ENCODE measurements around the gene DCN.

DCN gene

DNA sequence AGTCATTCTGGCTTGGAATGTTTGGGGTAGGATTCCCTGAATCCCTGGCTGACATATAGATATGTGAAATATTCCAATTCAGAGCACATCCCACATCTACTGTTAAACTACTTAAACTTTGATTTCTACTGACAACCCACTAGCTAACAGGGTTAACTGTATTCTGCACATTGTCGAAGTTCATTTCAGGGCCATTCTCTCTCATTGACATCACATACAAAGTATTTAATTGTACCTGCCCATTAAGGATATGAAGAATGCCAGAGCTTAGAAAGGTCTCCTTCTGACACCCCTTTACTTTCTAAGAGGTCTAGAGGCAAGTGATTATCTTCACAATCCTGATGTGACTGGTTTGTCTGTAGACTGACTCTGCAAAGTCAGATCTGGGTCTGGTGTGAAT, 2.8 kb upstream of the DCN start:
- no peak for DNase-seq

GRCh38 chr12:91183551-91183950, 934 bp upstream of the DCN start:
- DNase-seq: no peak

DNA sequence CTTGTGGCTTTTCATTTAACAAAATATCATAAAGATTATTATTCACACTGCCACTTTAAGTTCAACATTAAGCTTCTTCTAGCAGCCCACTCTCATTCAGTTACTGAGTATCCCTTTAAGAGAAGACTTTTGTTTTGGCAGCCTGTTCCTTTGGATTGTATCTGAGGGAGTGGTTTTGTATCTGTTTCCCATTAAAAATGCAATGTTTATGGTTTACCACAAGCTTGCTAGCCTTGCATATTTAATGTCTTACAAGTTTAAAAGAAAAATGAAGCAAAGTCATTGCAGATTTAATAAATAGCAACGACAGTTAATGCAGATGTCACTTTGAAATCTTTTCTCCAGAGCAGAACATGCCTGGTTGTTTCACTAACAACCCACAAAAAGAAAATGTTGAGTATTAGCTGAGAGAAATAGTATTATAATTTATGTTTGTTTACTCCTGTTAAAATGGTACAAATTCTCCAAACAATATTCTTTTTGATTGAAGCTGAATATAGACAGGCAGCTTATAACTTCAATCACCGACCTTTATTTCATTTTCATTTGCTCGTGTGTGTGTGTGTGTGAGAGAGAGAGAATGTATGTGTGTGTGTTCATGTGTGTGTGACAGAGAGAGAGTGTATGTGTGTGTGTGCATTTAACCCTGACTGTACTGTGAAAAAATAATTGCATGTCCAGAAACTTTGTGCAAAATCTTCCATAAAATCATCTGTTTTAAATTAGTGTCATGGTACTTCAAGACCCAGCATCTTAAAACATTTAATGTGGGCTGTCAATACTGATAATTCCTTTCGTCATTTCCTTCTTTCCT, 1.8 kb downstream of the DCN start:
- no peak for DNase-seq

GRCh38 chr12:91179966-91180561, 2.6 kb downstream of the DCN start:
- no peak for DNase-seq

- no peak for DNase-seq
Observed at GRCh38 chr12:91179315-91179714, 3.3 kb downstream of the DCN start.

DNA sequence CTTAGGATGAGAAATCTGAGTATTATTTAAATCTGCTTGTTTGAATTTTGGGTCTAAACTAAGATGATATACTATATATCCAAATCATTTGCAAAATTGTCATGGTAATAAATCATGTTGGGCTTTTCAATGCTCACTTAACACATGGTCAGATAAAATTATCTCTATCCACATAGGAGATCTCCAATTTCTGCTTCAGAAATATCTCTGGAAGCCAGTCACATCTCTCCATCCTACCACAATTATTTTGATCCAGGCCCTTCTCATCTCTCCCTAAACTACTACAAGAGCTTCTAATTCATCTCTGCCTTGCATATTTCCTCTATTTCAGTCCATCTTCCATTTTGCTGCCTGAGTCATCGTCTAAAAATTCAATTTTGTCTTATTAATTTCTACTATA, 3.8 kb downstream of the DCN start:
- DNase-seq: no peak

GRCh38 chr12:91178139-91178561, 4.5 kb downstream of the DCN start:
- DNase-seq: peak in 1 of 2 experiments; percentile 0

- no peak for DNase-seq
Observed at GRCh38 chr12:91177381-91177780, 5.2 kb downstream of the DCN start.

- DNase-seq: no peak
Observed at GRCh38 chr12:91176915-91177314, 5.7 kb downstream of the DCN start.

- no peak for DNase-seq
Observed at GRCh38 chr12:91176358-91176757, 6.3 kb downstream of the DCN start.

DNA sequence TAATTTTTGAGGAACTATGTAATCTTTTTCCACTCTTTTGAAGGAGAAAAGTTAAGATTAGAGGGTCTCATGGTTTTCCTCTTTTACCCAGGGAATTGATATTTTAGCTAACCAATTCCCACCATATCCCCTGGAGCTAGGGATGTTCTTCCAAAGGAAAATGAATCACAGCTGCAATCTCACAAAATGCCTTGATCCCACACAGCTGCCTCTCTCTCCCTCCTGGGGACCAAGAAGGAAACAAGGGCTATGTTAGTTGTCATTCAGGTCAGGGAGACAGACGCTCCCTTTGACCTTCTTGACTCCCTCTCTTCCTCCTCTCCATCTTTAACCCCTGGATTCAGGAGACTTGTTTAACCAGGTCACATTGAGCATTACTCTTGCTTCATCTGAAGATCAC, 9.5 kb downstream of the DCN start:
- no peak for DNase-seq

GRCh38 chr12:91172096-91172495, 10.5 kb downstream of the DCN start:
- no peak for DNase-seq

DNA sequence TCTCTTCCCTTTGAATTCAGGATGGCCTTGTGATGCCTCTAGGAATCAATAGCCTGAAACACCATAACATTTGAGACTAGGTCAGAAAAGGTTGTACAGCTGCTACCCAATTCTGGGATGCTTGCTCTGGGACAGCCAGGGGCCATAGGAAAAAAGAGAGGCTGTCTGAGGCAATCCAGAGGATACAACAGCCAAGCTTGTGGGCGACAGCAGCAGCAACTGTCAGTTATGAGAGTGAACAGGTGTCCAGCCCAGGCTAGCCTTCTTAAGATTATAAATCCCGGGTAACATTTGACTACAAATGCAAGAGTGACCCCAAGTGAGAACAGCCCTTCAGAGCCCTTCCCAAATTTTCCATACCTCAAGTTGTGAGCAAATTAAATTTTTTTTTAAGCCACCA, 11.1 kb downstream of the DCN start:
- DNase-seq: no peak

GRCh38 chr12:91163116-91163515, 19.5 kb downstream of the DCN start:
- DNase-seq: no peak

DNA sequence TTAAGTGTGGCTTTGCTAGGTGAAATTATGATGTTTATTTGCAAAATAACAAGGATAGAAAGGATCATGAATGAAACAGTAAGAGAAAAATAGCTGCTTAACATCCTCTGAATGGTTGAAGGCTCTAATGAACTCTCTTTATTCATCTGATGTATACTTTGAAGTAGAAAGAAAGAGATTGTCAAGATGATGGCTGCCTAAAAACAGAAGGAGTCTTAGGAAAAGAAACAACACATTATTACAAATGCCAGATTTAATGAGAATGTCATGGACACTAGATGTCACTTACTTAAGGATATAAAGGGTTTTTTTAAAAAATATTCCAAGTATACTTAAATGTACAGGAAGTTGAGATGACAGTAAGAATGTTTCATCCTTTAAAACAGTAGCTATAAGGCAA, 21.6 kb downstream of the DCN start:
- no peak for DNase-seq

- no peak for DNase-seq
Observed at GRCh38 chr12:91155990-91156389, 26.6 kb downstream of the DCN start.

DNA sequence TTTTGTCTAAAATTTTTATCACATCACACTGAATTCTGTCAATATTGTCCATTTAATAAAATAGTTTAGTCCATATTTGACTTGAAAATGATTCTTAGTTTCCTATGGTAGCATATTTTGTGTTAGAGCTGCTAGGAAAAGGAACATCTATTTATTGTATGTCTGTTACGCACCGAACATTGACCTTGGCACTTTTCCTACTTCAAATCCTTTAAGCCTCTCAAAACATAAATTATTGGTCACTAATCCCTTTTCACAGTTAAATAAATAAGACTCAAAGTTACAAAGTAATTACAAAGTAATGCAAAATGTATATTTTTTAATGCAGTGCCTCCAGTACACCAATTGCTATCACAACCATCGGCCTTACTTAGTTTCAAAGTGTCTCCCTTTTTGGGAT, 28.5 kb downstream of the DCN start:
- DNase-seq: no peak

DNA sequence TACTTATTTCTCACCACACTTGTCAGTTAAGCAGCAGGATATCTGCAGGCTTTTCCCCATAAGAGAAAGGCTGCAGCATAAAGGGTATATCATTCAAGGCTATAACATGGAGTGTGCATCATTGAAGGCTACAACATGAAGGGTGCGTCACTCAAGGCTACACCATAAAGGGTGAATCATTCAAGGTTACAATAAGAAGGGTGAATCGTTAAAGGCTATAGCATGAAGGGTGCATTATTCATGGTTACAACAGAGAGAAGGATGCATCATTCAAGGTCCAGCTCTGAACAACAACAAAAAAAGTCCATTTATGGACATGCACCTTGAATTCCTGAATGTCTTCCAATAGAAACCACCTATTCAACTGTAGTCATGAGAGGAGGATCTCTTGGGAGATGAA, 38.6 kb downstream of the DCN start:
- no peak for DNase-seq

DNA sequence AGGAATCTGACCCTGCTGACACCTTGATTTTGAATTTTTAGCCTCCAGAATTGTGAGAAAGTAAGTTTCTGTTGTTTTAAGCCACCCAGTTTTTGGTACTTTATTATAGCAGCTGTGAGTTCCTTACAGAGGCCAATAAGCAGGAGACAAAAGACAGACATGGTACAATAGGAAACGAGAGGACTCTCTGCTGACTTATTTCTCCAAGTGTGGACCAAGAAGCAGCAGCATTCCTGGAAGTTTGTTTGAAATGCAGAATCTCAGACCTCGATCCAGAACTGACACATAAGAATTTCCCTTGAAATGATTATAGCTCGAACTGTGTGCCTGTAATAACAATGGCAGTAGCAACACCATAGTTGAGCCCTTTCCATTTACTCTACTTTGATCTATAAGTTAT, 39.4 kb downstream of the DCN start:
- DNase-seq: no peak

- DNase-seq: no peak
Observed at GRCh38 chr12:91142221-91142631, 40.4 kb downstream of the DCN start.

DNA sequence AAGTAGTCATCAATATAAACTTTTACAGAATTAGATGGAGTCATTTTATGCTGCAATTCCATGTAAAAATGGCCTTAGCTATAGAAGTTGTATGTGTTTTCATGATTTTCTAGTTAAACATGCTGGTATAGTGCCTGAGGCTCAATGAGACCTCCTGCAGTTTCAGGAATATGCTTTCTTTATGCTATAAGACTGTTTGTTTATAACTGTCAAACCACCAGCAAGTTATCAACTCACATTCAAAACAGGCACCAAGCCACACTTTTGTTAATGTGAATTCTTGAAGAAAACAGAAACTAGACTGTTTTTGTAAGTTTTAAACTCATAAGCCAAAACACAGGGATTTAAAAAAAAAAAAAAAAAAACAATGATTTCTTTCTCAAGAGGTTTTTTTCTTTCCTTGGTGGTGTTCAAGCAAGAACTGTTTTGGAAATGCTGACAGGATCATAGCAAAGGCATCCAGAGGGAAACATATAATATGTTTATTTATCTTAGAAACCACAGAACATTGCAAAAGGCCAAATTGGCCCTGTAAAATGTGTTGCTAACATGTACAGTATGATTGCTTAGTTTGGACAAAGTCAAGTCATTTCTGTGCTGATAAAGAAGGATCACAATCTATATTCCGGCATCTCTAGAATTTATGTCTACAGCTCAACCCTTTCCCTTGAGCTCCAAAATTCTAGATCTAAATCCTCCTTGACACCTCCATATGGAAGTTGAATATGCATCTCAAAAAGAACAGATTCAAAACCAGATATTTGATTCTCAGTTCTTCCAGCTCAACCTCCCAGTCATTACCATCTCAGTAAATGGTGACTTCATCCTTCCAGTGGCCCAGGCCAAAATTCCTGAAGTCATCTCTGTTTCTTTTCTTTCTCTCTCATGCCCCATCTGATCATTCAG, 42.3 kb downstream of the DCN start:
- DNase-seq: no peak

GRCh38 chr12:91139286-91139685, 43.3 kb downstream of the DCN start:
- no peak for DNase-seq

DNA sequence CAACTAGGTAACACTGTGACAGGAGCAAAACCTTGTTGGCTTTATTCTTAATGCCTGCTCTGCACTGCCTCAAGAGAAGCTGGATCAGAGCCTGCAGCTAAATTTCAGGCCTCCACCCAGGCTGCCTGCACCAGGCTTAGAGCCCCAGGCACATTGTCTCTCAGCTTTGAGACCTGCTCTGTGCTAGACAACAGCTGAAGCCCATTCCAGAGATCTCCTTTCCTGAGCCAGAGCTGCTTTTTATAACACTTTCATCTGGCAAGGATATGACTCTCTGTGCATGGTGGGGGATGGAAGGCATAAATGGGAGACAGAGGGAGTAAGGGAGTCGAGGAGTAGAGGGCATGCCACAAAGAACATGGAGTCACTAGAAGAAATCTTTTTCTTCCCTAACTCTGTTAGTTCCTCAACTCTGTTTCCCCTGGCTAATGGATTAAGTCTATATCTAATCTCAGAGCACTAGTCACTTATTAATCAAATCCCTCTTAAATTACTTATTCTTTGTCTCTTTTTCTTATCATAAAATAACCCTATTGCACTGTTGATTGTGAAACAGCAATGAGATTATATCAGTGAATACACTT, 44.2 kb downstream of the DCN start:
- no peak for DNase-seq

Data from SHP77 (cell line).